ENCODE measurements around the gene CDX2.

Gene CDX2

DNA sequence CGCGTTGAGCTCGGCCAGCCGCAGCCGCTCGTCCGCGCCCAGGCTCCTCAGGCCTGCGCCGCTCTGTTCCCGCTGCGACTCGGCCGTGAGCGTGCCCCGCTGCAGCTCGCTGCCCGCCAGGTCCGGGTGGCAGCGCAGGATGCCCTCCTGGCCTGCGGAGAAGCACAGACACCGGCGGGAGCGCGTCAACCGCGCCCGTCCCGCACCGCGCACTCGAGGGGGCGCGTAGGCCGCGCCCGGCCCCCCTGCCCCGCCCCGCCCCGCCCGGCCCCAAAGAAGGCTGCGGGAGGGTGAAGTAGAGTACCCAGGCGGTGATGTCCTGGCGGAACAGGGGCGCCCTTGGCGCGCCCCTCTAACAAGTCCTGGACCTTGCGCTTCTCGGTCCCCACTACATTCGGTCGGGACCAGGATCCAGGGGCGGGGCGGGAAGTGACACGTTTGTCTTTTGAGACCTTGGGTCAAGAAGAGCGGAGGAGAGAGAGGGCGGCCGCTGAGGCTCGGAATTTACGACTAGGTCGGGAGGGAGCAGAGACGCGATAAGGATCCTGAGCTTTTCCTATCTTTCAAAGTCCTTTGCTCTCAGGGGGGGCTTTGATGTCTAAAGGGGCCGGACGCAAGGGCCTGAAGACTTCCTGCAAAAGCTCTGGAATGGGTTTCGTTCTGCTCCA is 9.3 kb upstream of the CDX2 start:
- DNase-seq (ENCODE audit: low spot score): no peak

DNA sequence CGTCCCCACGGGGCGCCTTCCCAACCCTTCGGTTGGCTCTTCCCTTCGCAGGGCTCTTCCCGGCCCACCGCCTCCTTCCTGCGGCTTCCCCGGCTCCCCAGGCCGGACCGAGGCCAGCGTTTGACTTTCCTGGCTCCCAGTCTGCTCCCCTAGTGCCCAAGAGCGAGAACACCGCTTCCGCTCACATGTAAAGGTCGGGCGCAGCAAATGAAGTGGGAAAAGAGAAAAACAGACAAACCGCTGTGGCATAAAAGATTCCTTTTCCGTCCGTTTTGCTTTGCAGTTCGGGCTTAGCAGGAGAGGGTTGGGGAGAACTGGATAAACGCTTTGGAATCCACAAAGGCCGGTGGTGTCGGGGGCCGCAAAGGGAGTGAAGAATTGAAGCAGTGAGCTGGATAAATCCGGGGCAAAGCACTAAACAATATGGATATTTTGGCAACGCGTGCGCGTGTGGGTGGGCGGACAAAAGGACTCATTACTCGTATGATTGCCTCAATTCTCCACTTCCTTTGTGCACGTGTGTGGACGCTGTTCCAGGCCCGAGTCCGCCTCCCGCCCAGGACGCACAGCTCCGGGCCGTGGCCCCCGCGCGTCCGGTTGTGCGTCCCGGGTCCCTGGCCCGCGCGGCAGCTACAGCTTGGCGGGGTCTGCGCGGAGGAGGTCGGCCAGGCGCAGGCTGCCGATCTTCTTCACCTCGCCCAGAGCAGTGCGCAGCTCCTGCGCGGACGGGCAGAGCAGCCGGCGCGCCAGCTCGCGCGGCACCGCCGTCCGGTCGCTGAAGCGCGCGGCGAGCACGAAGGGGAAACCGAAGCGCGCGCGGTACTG is 8.6 kb upstream of the CDX2 start:
- DNase-seq (ENCODE audit: low spot score): no peak

DNA sequence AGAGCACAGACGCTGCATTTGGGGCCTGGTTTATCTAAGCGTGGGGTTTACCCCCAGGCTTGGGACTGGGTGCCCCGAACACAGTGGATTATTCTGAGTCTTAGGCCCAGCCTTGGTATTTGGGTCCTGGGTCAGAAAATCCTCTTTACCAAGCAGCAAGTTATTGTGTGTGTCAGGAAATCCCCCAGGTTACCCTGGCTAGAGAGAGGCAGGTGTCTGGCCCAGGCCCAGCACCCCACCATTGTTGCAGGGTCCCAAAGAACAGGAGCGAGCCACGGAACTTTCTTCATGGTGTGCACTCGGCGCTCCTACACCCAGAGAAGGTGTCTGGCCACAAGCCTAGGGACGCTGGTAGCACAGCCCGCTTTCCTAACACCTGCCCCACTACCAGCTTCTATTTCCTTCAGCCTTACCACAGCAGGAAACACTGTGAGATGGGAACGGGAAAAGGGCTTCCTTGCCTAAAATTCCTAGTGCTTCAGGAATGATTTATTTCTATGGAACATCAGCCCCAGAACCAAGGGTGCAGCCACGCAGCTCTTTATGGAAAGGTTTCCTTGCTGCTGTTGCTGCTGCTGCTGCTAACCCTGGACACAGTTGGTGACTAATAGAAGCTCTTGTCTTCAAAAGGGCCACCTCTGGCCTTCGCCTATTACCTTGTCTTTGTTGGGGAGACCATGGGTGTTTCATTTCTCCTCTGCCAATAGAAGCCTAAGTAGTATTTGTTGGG is 7.4 kb upstream of the CDX2 start:
- no peak for DNase-seq (ENCODE audit: low spot score)

DNA sequence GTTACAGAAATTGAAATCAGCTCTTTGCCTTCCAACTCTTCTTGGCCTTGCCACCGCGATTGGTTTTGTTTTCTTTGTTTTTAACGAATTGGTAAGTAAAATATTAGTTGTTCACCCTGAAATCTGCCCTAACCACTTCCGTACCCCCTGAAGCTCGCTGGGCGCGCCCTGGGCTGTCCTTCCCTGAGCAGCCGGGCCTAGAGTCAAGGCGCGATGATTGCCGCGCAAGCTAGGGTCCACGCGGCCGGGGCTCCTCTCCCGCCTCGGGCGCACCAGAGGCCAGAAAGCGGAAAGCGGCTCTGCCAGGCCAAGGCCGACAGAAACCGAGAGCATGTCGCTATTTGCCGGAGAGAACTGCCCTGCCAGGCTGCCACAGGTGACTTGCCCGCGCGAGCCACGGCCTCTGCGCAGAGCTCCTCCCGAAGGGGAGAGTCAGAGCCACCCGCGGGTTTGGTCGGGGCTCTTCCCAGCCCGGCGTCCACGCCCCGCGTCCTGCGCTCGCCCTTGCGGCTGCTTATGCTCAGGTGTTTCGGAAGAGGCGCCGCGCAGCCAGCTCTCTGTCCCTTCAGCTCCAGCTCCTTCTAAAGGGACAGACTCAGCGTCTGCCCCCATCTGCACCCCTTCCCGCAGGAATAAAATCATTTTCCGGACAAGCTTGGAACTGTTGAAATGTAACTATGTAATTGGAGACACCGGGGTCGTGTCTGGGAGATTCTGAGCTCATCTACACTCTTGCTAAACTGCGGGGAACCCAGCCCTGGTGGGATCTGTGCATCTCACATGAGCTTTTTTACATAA is 6.6 kb upstream of the CDX2 start:
- no peak for DNase-seq (ENCODE audit: low spot score)

DNA sequence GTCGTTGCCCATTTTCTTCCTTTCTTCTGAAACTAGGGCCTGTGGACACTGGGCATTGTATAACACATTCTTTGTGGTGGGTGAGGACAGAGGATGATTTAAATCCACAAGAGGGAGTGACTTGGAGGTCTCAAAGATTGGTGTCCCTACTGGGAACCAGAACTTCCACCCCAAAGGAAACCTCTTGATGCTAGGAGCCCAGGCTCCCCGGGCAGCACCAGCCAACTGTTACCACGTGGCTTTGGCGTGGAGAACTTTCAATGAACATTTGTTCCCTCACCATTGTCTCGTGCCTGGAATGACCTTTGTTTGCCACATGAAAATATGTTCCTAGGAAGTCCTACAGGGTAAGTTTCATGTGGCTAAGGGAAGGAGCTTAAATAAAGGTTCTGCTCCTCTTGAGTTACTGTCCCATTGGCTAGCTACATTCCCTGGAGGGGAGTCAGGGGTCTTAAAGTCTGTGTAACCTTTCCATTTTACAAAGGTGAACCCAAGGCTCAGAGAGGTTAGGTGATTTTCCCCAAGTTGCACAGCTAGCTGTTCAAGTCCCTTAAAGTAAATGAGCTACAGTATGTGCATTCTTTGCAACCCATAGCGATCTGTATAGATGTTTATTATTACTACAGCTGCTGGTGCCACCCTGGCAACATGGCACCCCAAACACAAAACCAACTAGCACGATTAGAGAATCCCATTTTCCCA is 5.0 kb upstream of the CDX2 start:
- DNase-seq (ENCODE audit: low spot score): no peak

DNA sequence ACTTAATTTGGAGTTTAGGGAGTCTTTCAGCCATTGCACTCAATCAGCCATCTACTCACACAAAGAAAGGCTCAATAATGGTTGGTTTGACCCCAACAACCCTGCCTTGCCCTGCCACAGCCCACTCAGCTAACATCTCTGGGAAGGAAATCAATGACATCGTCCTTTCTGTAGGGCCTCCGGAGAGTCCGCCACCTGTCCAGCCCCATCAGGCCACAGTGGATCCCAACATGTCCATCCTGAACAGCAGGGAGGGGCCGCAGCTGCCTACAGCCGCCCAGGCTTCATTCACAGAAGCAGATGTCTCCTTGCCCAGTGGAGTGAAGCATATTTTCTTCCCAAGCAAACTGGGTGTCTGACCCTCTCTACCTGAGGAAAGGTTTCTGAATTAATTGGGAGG is 4.2 kb upstream of the CDX2 start:
- DNase-seq (ENCODE audit: low spot score): no peak

DNA sequence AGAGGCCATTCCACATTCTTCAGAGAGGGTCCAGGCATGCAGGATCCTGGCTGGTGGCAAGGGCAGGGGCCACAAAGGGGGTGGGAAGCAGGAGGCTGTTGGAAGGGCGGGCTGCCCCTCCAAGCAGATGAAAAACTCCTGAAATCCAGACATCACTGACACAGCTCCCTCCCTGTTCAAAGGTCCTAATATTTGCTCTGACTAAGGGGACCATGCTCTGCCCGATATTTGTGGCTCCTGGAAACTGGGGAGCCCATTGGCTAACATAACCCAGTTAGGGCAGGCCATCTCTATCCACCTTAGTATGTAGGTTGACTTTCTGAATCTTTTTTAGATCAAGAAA is 3.3 kb upstream of the CDX2 start:
- DNase-seq (ENCODE audit: low spot score): no peak

DNA sequence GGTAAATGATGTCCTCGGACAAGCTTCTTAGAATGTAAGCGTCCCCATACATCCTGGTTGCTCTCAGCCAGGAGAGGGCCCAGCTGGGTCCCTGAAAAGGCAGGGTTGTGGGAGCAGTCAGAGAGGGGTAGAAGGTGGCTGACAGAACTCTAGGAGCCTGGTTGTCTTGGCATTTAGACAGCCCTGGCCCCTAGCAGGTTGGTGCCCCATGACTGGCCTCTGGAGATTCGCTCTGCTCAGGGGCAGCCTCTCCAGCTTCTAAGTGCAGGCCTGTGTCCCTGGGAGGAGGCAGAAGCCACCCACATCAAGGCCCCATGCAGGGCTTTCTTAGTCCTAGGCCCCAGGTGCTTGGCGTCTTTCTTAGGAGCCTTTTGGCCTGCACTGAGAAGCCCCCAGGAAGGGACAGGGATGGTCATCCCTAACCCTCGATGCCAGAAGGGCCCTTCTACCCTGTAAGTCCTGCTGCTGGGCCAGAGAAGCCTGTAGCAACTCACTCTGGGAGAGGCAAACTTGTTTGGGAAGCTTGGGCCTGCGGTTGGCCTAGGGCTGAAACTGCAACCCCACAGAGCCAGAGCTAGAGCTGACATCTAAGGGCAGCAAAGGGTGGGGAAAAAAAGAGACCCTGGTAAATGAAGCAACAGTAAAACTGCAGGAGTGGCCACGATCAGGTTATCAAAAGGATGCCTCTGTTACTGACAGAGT is 2.8 kb upstream of the CDX2 start:
- DNase-seq (ENCODE audit: low spot score): no peak

DNA sequence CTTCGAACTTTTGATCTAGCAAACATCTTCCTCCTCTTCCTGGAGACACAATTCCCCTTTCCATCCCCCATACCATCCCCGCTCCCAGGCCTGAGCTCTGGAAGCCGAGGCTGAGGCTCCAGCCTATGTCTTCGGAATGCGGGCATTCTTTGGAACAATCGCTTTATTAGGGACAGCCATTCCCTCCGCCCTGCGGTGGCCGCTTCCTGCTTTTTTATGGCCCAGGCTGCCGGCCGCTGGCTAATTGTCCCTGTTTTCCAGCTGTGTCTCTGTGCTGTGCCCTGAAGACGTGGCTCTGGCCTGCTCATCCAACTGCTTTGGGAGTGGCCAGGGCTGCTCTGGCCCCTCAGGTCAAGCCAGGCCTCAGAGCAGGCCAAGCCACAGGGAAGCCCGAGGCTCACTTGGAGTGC is 2.1 kb upstream of the CDX2 start:
- DNase-seq (ENCODE audit: low spot score): no peak

DNA sequence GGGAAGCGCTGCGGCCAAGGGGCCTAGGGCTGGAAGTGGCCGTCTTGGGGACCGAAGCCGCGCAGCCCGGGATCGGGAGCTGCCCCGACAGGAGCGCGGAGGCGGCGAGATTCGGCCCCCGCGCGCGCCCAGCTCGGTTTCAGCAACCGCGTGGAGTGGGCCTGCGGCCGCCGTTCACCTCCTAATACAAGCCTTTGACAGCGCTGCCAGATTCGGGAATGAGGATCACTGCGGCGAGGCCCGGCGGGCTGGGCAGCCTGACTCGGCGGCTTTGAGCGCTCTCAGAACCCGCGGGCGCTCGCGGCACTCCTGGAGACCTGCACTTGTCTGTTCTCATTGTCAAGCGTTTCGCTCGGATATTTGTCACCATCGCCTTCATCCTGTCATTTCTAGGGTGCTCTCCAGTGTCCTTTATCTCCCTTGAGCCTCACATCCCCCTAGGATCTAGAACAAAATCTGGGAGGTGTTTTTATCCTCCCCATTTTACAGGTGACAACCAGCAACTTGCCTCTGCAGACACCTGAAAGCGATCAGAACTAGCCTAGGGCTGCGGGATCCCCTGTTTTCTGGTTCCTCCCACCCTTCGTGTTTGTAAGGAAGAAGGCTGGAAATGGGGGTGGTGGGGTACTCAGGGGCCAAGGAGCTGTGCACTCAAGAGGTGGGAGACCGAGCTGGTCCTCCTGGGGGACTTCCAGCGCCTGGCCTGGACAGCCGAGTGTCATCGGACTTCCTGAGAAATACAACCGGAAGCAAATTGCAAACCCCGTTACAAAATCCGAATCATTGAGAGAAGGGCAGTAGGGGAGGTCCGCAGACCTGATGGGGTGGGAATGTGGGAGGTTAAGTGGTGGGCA is 1.5 kb upstream of the CDX2 start:
- no peak for DNase-seq (ENCODE audit: low spot score)

DNA sequence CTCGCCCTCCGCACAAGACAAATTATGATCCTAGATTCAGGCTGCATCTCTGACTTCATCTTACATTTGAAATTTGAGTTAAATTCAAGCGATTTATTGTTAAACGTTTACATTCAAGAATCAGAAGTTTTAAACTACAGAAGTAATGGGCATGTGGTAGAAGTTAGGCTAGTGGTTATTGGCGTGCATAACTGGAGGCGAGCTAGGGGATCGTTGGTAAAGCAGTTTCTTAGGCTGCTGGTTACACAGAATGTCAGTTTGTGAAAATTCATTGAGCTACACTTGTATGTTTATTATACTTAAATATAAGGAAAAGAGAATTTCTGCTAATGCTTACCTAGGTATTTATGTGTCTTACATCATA is 733 bp upstream of the CDX2 start:
- DNase-seq (ENCODE audit: low spot score): no peak

DNA sequence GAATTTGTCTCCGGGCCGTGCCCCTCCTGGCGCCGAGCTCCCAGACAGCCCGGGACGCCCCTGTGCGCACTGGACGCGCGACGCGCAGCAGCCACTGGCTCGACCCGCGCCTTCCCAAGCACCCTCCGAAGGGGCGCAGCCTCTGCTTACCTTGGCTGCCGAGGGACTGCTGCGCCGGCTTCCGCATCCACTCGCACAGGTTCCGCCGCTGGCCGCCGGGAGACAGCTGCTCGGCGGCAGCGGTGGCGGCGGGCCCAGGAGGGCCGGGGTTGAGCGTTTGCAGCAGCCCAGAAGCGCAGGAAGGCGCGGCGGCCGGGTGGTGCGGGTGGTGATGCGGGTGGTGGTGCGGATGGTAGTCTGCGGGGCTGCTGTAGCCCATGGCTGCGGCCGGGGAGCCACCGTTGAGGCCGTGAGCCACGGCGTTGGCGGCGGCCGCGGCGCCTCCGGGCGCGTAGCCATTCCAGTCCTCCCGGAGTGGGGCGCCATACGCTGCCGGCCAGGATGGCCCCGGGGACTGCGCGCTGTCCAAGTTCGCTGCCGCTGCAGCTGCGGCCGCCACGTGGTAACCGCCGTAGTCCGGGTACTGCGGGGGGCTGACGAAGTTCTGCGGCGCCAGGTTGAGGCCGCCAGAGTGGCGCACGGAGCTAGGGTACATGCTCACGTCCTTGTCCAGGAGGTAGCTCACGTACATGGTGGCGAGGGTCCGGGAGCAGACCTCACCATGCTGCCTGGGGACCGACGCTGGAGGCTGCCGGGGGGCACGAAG is 616 bp downstream of the CDX2 start:
- DNase-seq (ENCODE audit: low spot score): no peak

DNA sequence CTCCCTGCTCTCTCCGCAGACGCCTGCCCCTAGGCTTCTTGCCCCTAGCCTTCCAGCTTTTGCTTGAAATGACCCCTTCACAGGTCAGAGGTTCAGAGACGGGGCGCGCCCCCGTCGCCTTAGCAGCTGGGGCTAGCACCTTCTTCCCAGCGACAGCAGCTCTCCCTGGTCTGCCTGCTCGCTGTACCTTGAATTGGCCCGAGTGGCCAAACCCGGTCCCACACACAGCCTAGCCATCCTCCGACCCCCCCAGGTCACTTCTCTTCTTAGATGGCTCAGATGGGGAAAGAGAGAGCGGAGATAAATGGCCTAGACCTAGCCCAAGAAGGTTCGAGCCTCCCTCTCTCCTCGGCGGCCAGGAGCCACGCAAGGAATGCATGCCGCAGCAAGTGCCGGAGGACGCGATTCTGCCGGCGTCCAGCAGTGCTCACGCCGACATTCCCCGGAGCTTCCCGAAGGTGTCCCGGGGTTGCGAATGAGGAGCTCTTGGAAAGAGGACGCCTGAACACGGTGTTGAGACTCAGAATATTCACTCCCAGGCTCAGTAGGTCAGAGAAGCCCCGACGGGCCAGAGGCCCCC is 1.3 kb downstream of the CDX2 start:
- no peak for DNase-seq (ENCODE audit: low spot score)

DNA sequence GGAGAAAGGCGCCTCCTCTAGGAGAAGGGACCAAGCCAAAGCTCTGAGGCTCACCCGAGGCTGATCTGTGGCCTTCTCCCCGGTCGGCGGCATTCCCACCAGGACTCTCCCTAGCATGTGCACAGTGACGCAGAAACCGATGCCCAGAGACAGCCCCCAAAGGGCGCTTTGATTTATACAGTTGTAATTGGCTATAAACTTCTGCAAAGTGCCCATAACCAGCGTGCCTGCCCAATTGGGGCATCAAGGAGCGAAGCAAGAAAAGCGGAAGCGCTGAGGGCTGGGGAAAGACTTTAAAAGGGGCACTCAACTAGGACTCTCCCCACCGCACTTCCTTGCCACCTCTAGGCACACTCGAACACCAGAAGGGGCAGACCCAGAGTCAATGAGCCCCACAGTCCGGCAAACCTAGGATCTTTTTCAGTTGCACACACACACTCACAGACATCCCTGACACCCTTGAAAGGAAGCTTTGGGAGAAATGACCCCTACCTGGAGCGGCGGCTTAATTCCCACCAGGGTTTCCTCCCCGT is 1.8 kb downstream of the CDX2 start:
- DNase-seq (ENCODE audit: low spot score): no peak

DNA sequence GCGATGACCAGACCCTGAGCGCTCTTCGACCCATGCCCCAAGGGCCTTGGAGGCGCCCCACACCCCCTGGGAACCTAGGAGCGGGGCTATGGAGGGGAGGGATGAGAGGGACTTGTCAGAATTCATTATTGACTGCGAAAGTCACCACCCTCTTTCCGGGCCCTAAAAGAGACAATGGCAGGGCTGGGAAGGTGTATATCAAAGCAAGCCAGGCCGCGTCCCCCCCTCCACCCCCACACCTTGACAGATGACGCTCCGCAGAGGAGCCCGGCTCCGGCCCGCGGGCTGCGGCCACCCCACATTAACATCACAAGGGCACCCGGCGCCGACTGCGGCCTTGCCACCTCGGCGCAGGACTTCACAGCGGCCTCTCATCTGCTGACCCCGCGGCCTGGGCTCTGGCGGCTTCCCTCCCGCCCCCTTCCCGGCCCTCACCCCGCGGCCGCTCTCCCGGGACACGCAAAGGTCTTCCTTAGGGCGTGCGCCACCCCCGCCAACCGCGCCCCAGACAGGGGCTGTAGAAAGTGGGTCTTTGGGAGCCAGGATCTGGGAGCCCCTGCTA is 2.4 kb downstream of the CDX2 start:
- no peak for DNase-seq (ENCODE audit: low spot score)

DNA sequence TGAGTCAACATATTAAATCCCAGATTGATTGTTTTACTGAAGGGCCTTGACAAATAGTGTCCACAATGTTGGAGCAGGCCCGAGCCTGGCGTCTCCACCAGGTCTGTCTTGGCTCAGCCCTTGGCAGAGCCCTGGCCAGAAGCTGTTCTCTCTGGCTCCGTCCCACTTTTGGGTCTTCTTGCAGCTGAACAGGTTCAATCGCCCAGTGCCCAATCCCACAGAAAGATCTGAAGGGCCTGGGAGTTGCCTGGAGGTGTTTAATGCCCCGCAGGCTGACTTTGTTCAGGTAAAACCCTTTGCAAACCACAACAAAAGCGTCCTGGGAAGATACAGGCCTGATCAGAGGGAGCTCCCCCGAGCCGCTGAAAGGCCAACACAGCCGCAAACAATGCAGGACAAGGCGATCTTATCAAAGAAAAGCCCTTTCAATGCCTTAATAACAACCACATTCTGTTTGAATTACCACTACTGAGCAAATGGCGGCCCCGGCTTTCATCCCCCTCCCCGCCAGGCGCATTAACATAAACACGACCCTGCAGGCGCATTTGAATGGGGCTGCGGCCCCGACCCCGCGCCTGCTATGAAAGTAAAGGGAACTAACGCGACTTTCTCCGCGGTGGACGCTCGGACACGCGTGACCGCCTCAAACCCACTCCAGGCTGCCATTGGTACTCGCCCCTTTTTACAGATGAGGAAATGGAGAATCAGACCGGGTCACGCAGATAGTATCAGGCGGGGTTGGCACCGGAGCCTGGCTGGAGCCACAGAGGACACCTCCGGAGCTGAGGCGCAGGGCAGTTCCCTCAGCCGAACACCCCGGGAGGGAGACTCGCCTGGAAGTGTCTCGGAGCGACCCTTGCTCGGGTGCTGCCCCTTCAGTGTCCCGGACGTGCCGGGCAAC is 3.1 kb downstream of the CDX2 start:
- DNase-seq (ENCODE audit: low spot score): no peak

DNA sequence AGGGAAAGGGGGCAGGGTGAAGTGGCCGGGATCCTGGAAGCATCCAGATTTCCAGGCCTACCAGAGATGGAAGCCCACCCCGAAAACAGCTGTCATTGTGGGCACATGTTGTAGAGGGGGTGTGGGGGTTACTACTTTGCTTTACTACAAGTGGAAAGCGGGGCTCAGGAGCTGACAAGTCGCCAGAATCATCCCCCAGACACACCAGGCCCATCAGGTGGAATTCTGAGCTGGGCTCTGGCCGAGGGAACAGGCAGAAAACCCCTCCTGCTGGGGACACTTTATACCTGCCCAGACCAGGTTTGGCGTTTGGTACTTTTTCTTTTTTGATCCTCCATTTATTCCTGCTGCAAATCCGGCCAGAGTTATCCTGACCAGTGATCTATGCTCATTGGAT is 3.8 kb downstream of the CDX2 start:
- DNase-seq (ENCODE audit: low spot score): no peak
